ENCODE measurements around the gene HOMER2. TPM values are rescaled to one million over a fixed set of nuclear protein-coding genes. Genes with fewer than 3 reads are reported as not detected.

Gene HOMER2
- total RNA-seq, 2 donors from 2014 or later = 1.8 to 4.9 TPM

GRCh38 chr15:82799183-82799841, 153.2 kb downstream of the HOMER2 start:
- Histone ChIP-seq H3K4me1 (ENCODE audit: control insufficient read depth in 1 of 2, low read depth in 2 of 2) (no peaks in the 10 kb centered on the region), H3K4me3 (no peak overlapping the region), H3K9me3 (no peaks in the 10 kb centered on the region), H3K27me3 (replicated peaks; ENCODE audit: insufficient read depth) (no peaks in the 10 kb centered on the region), H3K36me3 (no peaks in the 10 kb centered on the region), H3K27ac (no peak overlapping the region)
- ATAC-seq (ENCODE audit: insufficient number of reproducible peaks, low FRiP score, low read depth) = no peak
- no peak for DNase-seq (ENCODE audit: low spot score)
- no peak for TF ChIP-seq CTCF (IDR thresholded peaks at IDR 0.05)

Other genes with a start within 250 kb of the HOMER2 start
- under 1 TPM in 1 of 2 donors, not detected in 1; 0.92 TPM for gene AP3B2, start 242.8 kb downstream of the HOMER2 start, total RNA-seq
- not detected for gene FSD2, start 146.7 kb downstream of the HOMER2 start, total RNA-seq
- gene WHAMM, start 143.1 kb downstream of the HOMER2 start, total RNA-seq = 1 to 10 TPM; 8.1 to 9.9 TPM
- gene RAMAC, start 33.5 kb upstream of the HOMER2 start, total RNA-seq = 10 to 100 TPM; 15.1 to 15.6 TPM
- gene C15orf40, start 58.9 kb upstream of the HOMER2 start, total RNA-seq = 10 to 100 TPM; 10.2 to 16.7 TPM
- gene BTBD1, start 114.5 kb upstream of the HOMER2 start, total RNA-seq = 10 to 100 TPM; 62.3 to 73.4 TPM
- 10 to 100 TPM in 1 of 2 donors, 1 to 10 TPM in 1; 9.1 to 11.0 TPM for gene TM6SF1, start 154.9 kb upstream of the HOMER2 start, total RNA-seq